GM23248 (cell line): Measurements from ENCODE around the gene TPK1. TPM values are rescaled to one million over a fixed set of nuclear protein-coding genes. Genes with fewer than 3 reads are reported as not detected.

ENCODE experiments used
- DNase-seq: peaks from one replicate; pipeline ENCODE4 v3.0.0-alpha.2; 2015
- H2AFZ ChIP-seq: fragments of 200-600 bp; sonication (generic); 2 replicates; pipeline ENCODE4 v1.6.1; 2016; ENCODE audit warnings: antibody characterized with exemption
- H3F3A ChIP-seq: fragments of 200-600 bp; sonication (generic); 2 replicates; pipeline ENCODE4 v1.6.1; 2016; ENCODE audit warnings: mild to moderate bottlenecking, antibody characterized with exemption, mixed run types; ENCODE audit not compliant: insufficient read depth
- H3K27ac ChIP-seq: fragments of 200-600 bp; sonication (generic); 2 replicates; pipeline ENCODE4 v1.5.1; 2016; ENCODE audit warnings: mild to moderate bottlenecking
- H3K27me3 ChIP-seq: fragments of 200-600 bp; sonication (generic); replicated peaks from 2 replicates; pipeline ENCODE4 v1.6.1; 2016; ENCODE audit warnings: mild to moderate bottlenecking; ENCODE audit not compliant: insufficient read depth
- H3K36me3 ChIP-seq: fragments of 200-600 bp; sonication (generic); 2 replicates; pipeline ENCODE4 v1.6.1; 2016; ENCODE audit warnings: low read depth, mild to moderate bottlenecking
- H3K4me1 ChIP-seq: fragments of 200-600 bp; sonication (generic); 2 replicates; pipeline ENCODE4 v1.6.1; 2016; ENCODE audit warnings: mild to moderate bottlenecking; ENCODE audit not compliant: insufficient read depth
- H3K4me2 ChIP-seq: fragments of 200-600 bp; sonication (generic); one replicate; pipeline ENCODE4 v1.6.1; 2016; ENCODE audit warnings: mild to moderate bottlenecking; ENCODE audit not compliant: unreplicated experiment
- H3K4me3 ChIP-seq: fragments of 200-600 bp; sonication (generic); 2 replicates; pipeline ENCODE4 v1.5.1; 2016; ENCODE audit warnings: mild to moderate bottlenecking
- H3K79me2 ChIP-seq: fragments of 200-600 bp; sonication (generic); 2 replicates; pipeline ENCODE4 v1.6.1; 2016; ENCODE audit warnings: mild to moderate bottlenecking; ENCODE audit not compliant: insufficient read depth
- H3K9ac ChIP-seq: fragments of 200-600 bp; sonication (generic); 2 replicates; pipeline ENCODE4 v1.6.1; 2016; ENCODE audit warnings: mild to moderate bottlenecking
- H3K9me2 ChIP-seq: fragments of 200-600 bp; sonication (generic); 2 replicates; pipeline ENCODE4 v1.6.1; 2016; ENCODE audit warnings: mixed run types, mild to moderate bottlenecking, moderate library complexity; ENCODE audit not compliant: insufficient read depth
- H3K9me3 ChIP-seq: fragments of 200-600 bp; sonication (generic); one replicate; pipeline ENCODE4 v1.6.1; 2017; ENCODE audit warnings: low read depth
- H4K20me1 ChIP-seq: fragments of 200-600 bp; sonication (generic); 2 replicates; pipeline ENCODE4 v1.6.0; 2016; ENCODE audit not compliant: insufficient read depth
- EZH2 ChIP-seq: fragments of 200-600 bp; sonication (generic); IDR thresholded peaks from 2 replicates; pipeline ENCODE4 v1.6.1; 2018; ENCODE audit warnings: antibody characterized with exemption, mild to moderate bottlenecking; ENCODE audit not compliant: insufficient read depth, poor library complexity, severe bottlenecking
- EZH2phosphoT487 ChIP-seq: fragments of 200-600 bp; sonication (generic); IDR thresholded peaks from 2 replicates; pipeline ENCODE4 v1.6.1; 2018; ENCODE audit warnings: antibody characterized with exemption, moderate library complexity, mild to moderate bottlenecking, low read depth; ENCODE audit not compliant: insufficient read depth
- WGBS, 2 experiments: methylation state at CpG; one replicate each; pipeline ENCODE4 v1.1.6; 2015 to 2017; ENCODE audit warnings: low lambda C conversion rate in 2 of 2, low coverage in 1 of 2; ENCODE audit errors: missing lambda C conversion rate in 2 of 2; 5-methylcytosine and 5-hydroxymethylcytosine counted together
- in situ Hi-C: fragments of 300-500 bp; cut with MboI; formaldehyde crosslinking; loops from 2 replicates; pipeline ENCODE4 v1.15.0; 2020
- polyA plus RNA-seq: library from polyadenylated mRNA; unstranded; fragments of >200 nt; fragmentation: Nextera tagmentation; extraction: Ambion mirVana; gene quantifications from 2 replicates; pipeline ENCODE4 v1.2.1, GENCODE V29; 2016
- total RNA-seq: library from RNA; depleted of rRNA; stranded (reverse); fragments of >200 nt; shearing (Covaris generic); gene quantifications from 2 replicates; pipeline ENCODE4 v1.2.3, GENCODE V29; 2014

Gene TPK1
- total and polyA plus RNA-seq, 2 experiments from 2014 or later: 2.9 to 3.7 TPM

DNA sequence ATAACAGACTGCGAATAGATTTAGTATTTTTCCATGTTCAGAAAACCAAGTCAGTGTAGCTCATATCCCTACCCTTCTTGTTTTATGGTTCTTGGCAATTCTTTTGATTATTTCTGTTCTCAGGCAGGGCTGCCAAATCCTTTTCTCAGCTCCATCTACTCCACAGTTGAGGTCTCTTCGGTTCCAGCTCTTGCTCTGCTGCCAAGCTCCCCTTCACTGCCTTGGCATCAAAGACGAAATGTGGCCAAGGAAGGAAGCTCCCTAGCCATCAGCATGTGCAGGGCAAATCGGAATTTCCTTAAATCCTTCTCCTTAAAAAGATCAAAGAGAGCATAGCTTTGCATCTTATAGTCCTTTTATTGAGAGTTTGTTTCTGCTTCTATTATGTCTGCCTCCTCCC lies 315.9 kb downstream of the TPK1 start:
- Histone ChIP-seq H3K9ac (no peak overlapping the region), H3K9me2 (no peaks in the 10 kb centered on the region), H3K79me2 (no peaks in the 10 kb centered on the region), H4K20me1 (no peaks in the 10 kb centered on the region), H3K27ac (no peak overlapping the region), H2AFZ (no peak overlapping the region), H3F3A (no peaks in the 10 kb centered on the region), H3K9me3 (no peaks in the 10 kb centered on the region), H3K36me3 (no peaks in the 10 kb centered on the region), H3K4me3 (no peak overlapping the region), H3K4me2 (no peak overlapping the region), H3K27me3 (no peaks in the 10 kb centered on the region), H3K4me1 (no peaks in the 10 kb centered on the region)
- 3 to 4% methylated on average over 4 of the region's 4 CpGs for WGBS, 2 experiments
- TF ChIP-seq EZH2phosphoT487 (no peak), EZH2 (no peak)
- DNase-seq: no peak
- in situ Hi-C loops: no loop called here

DNA sequence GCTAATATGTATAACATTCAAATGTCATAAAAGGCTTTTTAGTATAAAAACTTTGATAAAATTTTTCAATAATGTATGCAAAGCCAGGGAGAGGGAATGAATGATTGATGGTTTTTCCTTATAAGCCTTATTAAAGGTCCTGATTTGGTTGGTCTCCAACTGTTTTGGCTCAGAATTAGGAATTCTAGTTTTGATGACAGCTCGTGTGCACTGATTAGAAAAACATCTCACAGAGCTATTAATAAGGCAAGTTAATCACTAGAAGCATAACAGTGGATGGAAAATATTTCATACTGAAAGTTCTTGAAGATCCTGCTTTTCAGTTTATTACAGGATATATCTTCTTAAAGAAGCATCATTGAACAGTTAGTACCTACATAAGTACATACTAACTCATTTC lies 317.5 kb downstream of the TPK1 start:
- no peaks in the 10 kb centered on the region for H3F3A ChIP-seq
- no peak for TF ChIP-seq EZH2
- no peak for TF ChIP-seq EZH2phosphoT487
- H3K4me1 ChIP-seq: no peaks in the 10 kb centered on the region
- in situ Hi-C loops: no loop called here
- no peak for DNase-seq
- WGBS, 2 experiments: 3 to 5% methylated on average over 1 of the region's 1 CpG
- H3K27me3 ChIP-seq: no peaks in the 10 kb centered on the region
- no peak overlapping the region for H3K4me2 ChIP-seq
- no peaks in the 10 kb centered on the region for H4K20me1 ChIP-seq
- no peak overlapping the region for H3K27ac ChIP-seq
- no peaks in the 10 kb centered on the region for H3K9me2 ChIP-seq
- no peaks in the 10 kb centered on the region for H3K9me3 ChIP-seq
- H3K36me3 ChIP-seq: no peaks in the 10 kb centered on the region
- H2AFZ ChIP-seq: no peak overlapping the region
- H3K4me3 ChIP-seq: no peak overlapping the region
- no peak overlapping the region for H3K9ac ChIP-seq
- H3K79me2 ChIP-seq: no peaks in the 10 kb centered on the region

DNA sequence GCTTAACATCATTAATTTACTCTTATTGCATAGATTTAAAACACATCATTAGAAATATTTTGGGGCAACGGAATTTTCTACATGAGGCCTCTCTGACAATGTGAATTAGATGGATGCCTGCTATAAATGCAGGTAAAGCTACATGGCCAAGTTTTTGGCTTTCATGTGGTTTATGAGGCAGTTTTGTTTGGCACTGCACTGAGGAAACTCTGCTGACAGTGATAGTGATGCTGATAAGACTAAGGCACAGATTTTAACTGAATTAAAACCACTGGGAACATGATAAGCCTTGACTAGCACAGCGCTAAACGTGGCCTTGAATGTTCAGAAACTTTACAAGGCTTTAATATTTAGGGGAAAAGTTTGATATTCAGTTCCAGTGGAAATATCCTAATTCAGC lies 318.1 kb downstream of the TPK1 start:
- no peaks in the 10 kb centered on the region for H4K20me1 ChIP-seq
- H3K4me1 ChIP-seq: no peaks in the 10 kb centered on the region
- no peaks in the 10 kb centered on the region for H3K79me2 ChIP-seq
- no peaks in the 10 kb centered on the region for H3K9me2 ChIP-seq
- no peak overlapping the region for H3K27ac ChIP-seq
- in situ Hi-C loops: no loop called here
- TF ChIP-seq EZH2phosphoT487: no peak
- H2AFZ ChIP-seq: no peak overlapping the region
- no peak overlapping the region for H3K9ac ChIP-seq
- no peaks in the 10 kb centered on the region for H3K27me3 ChIP-seq
- no peak for DNase-seq
- no peaks in the 10 kb centered on the region for H3K36me3 ChIP-seq
- no peak overlapping the region for H3K4me3 ChIP-seq
- no peak overlapping the region for H3K4me2 ChIP-seq
- no peaks in the 10 kb centered on the region for H3K9me3 ChIP-seq
- no peaks in the 10 kb centered on the region for H3F3A ChIP-seq
- WGBS, 2 experiments: 33 to 37% methylated on average over 3 of the region's 3 CpGs

DNA sequence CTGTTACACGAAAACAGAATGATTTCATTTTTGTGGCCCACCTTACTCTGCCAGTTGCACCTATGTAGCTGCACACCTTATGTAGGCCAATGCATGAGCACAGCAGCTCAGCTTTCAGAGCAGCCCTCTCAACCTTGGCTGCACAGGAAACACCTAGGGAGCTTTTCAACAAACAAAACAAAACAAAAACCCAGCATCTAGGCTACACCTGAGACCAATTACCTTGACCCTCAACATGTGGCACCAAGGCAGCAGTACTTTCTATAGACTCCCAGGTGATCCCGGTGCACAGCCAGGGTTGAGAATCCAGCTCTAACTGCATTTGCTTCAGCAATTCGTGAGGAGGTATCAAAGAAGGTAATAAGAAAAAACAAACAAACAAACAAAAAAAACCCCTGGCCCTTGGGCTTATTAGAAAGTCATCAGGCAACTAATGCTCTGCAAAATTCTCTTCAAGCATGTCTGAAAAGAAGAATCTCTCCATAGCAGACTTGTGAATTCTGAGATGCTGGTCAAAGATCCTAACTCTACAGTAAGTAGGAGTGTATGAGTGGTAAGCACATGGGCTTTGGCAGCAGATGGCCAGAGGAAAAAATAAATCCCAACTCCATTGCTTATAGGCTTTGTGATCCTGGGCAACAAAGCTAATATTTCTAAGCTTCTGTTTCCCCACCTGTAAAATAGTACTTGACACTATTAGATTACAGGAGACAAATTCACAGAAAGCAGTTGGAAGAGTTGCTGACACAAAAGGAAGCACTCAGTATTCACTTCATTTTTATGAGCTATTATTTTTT lies 318.9 kb downstream of the TPK1 start:
- Histone ChIP-seq H3K27ac (no peak overlapping the region), H3K9me2 (no peaks in the 10 kb centered on the region), H3K4me3 (no peak overlapping the region), H4K20me1 (no peaks in the 10 kb centered on the region), H3K9me3 (no peaks in the 10 kb centered on the region), H3K27me3 (no peaks in the 10 kb centered on the region), H3F3A (no peaks in the 10 kb centered on the region), H3K9ac (no peak overlapping the region), H3K79me2 (no peaks in the 10 kb centered on the region), H2AFZ (no peak overlapping the region), H3K36me3 (no peaks in the 10 kb centered on the region), H3K4me2 (no peak overlapping the region), H3K4me1 (no peaks in the 10 kb centered on the region)
- in situ Hi-C loops: no loop called here
- 25 to 35% methylated on average over 3 of the region's 3 CpGs for WGBS, 2 experiments
- TF ChIP-seq EZH2 (no peak), EZH2phosphoT487 (no peak)
- no peak for DNase-seq

DNA sequence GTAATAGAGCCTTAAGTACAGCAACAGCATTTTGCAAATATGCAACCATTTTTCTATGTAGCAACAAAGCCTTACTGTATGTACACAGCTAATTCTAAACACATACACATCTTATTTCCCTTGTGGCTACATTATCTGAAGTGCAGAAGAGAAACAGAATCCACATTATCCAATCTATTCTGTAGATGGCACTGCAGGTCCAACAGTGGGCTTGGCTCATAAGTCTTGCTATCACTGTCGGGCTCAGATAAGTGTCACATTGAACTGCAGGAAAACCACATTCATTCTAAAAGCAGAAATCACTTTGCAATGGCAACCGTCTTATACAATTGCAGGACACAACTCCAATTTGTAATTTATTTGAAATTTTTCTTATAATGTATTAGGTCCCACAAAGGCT lies 322.5 kb downstream of the TPK1 start:
- H4K20me1 ChIP-seq: no peaks in the 10 kb centered on the region
- no peaks in the 10 kb centered on the region for H3K4me1 ChIP-seq
- no peaks in the 10 kb centered on the region for H3F3A ChIP-seq
- no peak overlapping the region for H3K4me2 ChIP-seq
- H3K4me3 ChIP-seq: no peak overlapping the region
- no peaks in the 10 kb centered on the region for H3K36me3 ChIP-seq
- no peak for TF ChIP-seq EZH2phosphoT487
- no peak for TF ChIP-seq EZH2
- H3K9me3 ChIP-seq: no peaks in the 10 kb centered on the region
- H3K9ac ChIP-seq: no peak overlapping the region
- no peaks in the 10 kb centered on the region for H3K79me2 ChIP-seq
- in situ Hi-C loops: no loop called here
- DNase-seq: no peak
- H3K27ac ChIP-seq: no peak overlapping the region
- H3K9me2 ChIP-seq: no peaks in the 10 kb centered on the region
- no peak overlapping the region for H2AFZ ChIP-seq
- 30 to 31% methylated on average over 2 of the region's 2 CpGs for WGBS, 2 experiments
- no peaks in the 10 kb centered on the region for H3K27me3 ChIP-seq
